Mesendoderm (in vitro differentiated cells): Measurements from ENCODE around the gene ERC2.

Experiments used
- DNase-seq: peaks from one replicate; pipeline ENCODE4 v3.0.0; 2013
- H2AK5ac ChIP-seq: 2 replicates; pipeline ENCODE4 v1.6.1; 2013; ENCODE audit warnings: low read length, inconsistent platforms
- H2BK120ac ChIP-seq: 2 replicates; pipeline ENCODE4 v1.6.1; 2013; ENCODE audit warnings: low read depth, mild to moderate bottlenecking, low read length, moderate library complexity, mixed read lengths
- H2BK15ac ChIP-seq: replicated peaks from 2 replicates; pipeline ENCODE4 v1.6.1; 2013; ENCODE audit warnings: low read depth, mild to moderate bottlenecking, moderate library complexity
- H2BK5ac ChIP-seq: 2 replicates; pipeline ENCODE4 v1.6.1; 2013; ENCODE audit warnings: low read length, inconsistent platforms
- H3K18ac ChIP-seq: 2 replicates; pipeline ENCODE4 v1.6.1; 2013; ENCODE audit warnings: mild to moderate bottlenecking, low read length, mixed read lengths
- H3K23ac ChIP-seq: one replicate; pipeline ENCODE4 v1.6.1; 2013; ENCODE audit warnings: low read length
- H3K27ac ChIP-seq: 2 replicates; pipeline ENCODE4 v1.5.1; 2013; ENCODE audit warnings: low read depth, mild to moderate bottlenecking, inconsistent platforms, low read length, moderate library complexity
- H3K27me3 ChIP-seq: 2 replicates; pipeline ENCODE4 v1.6.1; 2013; ENCODE audit warnings: low read length, control low read depth, mild to moderate bottlenecking, inconsistent platforms; ENCODE audit not compliant: insufficient read depth, poor library complexity
- H3K36me3 ChIP-seq: 2 replicates; pipeline ENCODE4 v1.6.1; 2013; ENCODE audit warnings: low read length, inconsistent platforms; ENCODE audit not compliant: control insufficient read depth, insufficient read depth
- H3K4ac ChIP-seq: one replicate; pipeline ENCODE4 v1.6.1; 2013; ENCODE audit warnings: low read depth, mild to moderate bottlenecking, low read length, moderate library complexity
- H3K4me1 ChIP-seq: 2 replicates; pipeline ENCODE4 v1.6.1; 2013; ENCODE audit warnings: low read depth, low read length, inconsistent platforms; ENCODE audit not compliant: control insufficient read depth
- H3K4me2 ChIP-seq: 2 replicates; pipeline ENCODE4 v1.6.1; 2013; ENCODE audit warnings: low read length
- H3K4me3 ChIP-seq: 2 replicates; pipeline ENCODE4 v1.5.1; 2013; ENCODE audit warnings: mild to moderate bottlenecking, low read length
- H3K56ac ChIP-seq: one replicate; pipeline ENCODE4 v1.6.1; 2013; ENCODE audit warnings: low read length
- H3K79me1 ChIP-seq: 2 replicates; pipeline ENCODE4 v1.6.1; 2013; ENCODE audit warnings: low read length, inconsistent platforms
- H3K79me2 ChIP-seq: 2 replicates; pipeline ENCODE4 v1.6.1; 2013; ENCODE audit warnings: mild to moderate bottlenecking, low read length; ENCODE audit not compliant: control insufficient read depth, insufficient read depth
- H3K9ac ChIP-seq: 2 replicates; pipeline ENCODE4 v1.6.1; 2013; ENCODE audit warnings: low read length, inconsistent platforms
- H4K5ac ChIP-seq: one replicate; pipeline ENCODE4 v1.6.1; 2013; ENCODE audit warnings: low read length
- H4K8ac ChIP-seq: one replicate; pipeline ENCODE4 v1.6.1; 2013; ENCODE audit warnings: low read depth, mild to moderate bottlenecking, control low read depth, low read length, moderate library complexity
- WGBS: extraction: QIAGEN DNeasy Blood & Tissue Kit; methylation state at CpG from one replicate; pipeline ENCODE4 v1.1.7; 2013; ENCODE audit warnings: low lambda C conversion rate, missing lambda C conversion rate; ENCODE audit not compliant: insufficient coverage; ENCODE audit errors: extremely low coverage; 5-methylcytosine and 5-hydroxymethylcytosine counted together

ERC2 gene

GRCh38 chr3:55555873-55556618, 912.2 kb downstream of the ERC2 start:
- Histone ChIP-seq H3K56ac (peak overlapping the region; percentile 65), H3K4me2 (no peak overlapping the region), H3K23ac (peak overlapping the region; percentile 85), H3K27ac (no peak overlapping the region), H3K4me3 (no peak overlapping the region), H3K36me3 (no peaks in the 10 kb centered on the region), H2BK5ac (no peak overlapping the region), H3K9ac (peak overlapping the region; percentile 17), H2BK120ac (peak overlapping the region; percentile 2), H4K8ac (no peak overlapping the region), H3K4ac (peak overlapping the region; percentile 75), H3K27me3 (no peaks in the 10 kb centered on the region), H3K79me1 (no peaks in the 10 kb centered on the region), H2AK5ac (no peak overlapping the region), H4K5ac (peak overlapping the region; percentile 66), H3K79me2 (no peaks in the 10 kb centered on the region), H2BK15ac (no peak overlapping the region), H3K4me1 (peaks cover 17% of the 10 kb centered on the region), H3K18ac (peak overlapping the region; percentile 62)
- no CpG with 5 or more reads among the region's 6 CpGs for WGBS
- peak; percentile 17 for DNase-seq

GRCh38 chr3:55554634-55555425, 913.4 kb downstream of the ERC2 start:
- peak overlapping the region; percentile 33 for H4K5ac ChIP-seq
- no peak overlapping the region for H2BK120ac ChIP-seq
- H3K4me3 ChIP-seq: no peak overlapping the region
- no peak overlapping the region for H3K4me2 ChIP-seq
- H3K18ac ChIP-seq: no peak overlapping the region
- peak overlapping the region; percentile 5 for H3K27ac ChIP-seq
- H3K23ac ChIP-seq: peak overlapping the region; percentile 15
- WGBS: no CpG with 5 or more reads among the region's 11 CpGs
- H3K4me1 ChIP-seq: peaks cover 17% of the 10 kb centered on the region
- H3K79me2 ChIP-seq: no peaks in the 10 kb centered on the region
- H2BK5ac ChIP-seq: no peak overlapping the region
- peak overlapping the region; percentile 67 for H3K56ac ChIP-seq
- H3K27me3 ChIP-seq: no peaks in the 10 kb centered on the region
- H2BK15ac ChIP-seq: no peak overlapping the region
- peak overlapping the region; percentile 39 for H3K9ac ChIP-seq
- H3K36me3 ChIP-seq: no peaks in the 10 kb centered on the region
- H2AK5ac ChIP-seq: no peak overlapping the region
- peak overlapping the region; percentile 58 for H3K4ac ChIP-seq
- peak; percentile 54 for DNase-seq
- H3K79me1 ChIP-seq: no peaks in the 10 kb centered on the region
- H4K8ac ChIP-seq: no peak overlapping the region

- Histone ChIP-seq H3K27me3 (no peaks in the 10 kb centered on the region), H3K4me1 (peaks cover 17% of the 10 kb centered on the region), H3K18ac (peak overlapping the region; percentile 65), H3K4ac (no peak overlapping the region), H2BK5ac (no peak overlapping the region), H2BK15ac (no peak overlapping the region), H3K56ac (no peak overlapping the region), H3K79me2 (no peaks in the 10 kb centered on the region), H2AK5ac (no peak overlapping the region), H3K4me2 (no peak overlapping the region), H3K27ac (no peak overlapping the region), H4K8ac (no peak overlapping the region), H3K9ac (no peak overlapping the region), H4K5ac (no peak overlapping the region), H2BK120ac (no peak overlapping the region), H3K36me3 (no peaks in the 10 kb centered on the region), H3K79me1 (no peaks in the 10 kb centered on the region), H3K23ac (no peak overlapping the region), H3K4me3 (no peak overlapping the region)
- WGBS: no CpG with 5 or more reads among the region's 3 CpGs
- no peak for DNase-seq
These were observed 916.6 kb downstream of the ERC2 start for GRCh38 chr3:55551644-55552043.

GRCh38 chr3:55549177-55549576, 919.1 kb downstream of the ERC2 start:
- H4K8ac ChIP-seq: no peak overlapping the region
- no peak overlapping the region for H3K27ac ChIP-seq
- no peak overlapping the region for H4K5ac ChIP-seq
- H3K36me3 ChIP-seq: no peaks in the 10 kb centered on the region
- DNase-seq: peak; percentile 51
- H2AK5ac ChIP-seq: no peak overlapping the region
- H3K4me3 ChIP-seq: no peak overlapping the region
- H3K56ac ChIP-seq: no peak overlapping the region
- H3K4ac ChIP-seq: no peak overlapping the region
- WGBS: no CpG with 5 or more reads among the region's 6 CpGs
- H3K23ac ChIP-seq: no peak overlapping the region
- H3K4me2 ChIP-seq: no peak overlapping the region
- no peak overlapping the region for H3K9ac ChIP-seq
- H2BK15ac ChIP-seq: no peak overlapping the region
- H3K27me3 ChIP-seq: no peaks in the 10 kb centered on the region
- H3K18ac ChIP-seq: no peak overlapping the region
- H2BK5ac ChIP-seq: no peak overlapping the region
- H3K4me1 ChIP-seq: peaks cover 7% of the 10 kb centered on the region
- H3K79me1 ChIP-seq: no peaks in the 10 kb centered on the region
- no peak overlapping the region for H2BK120ac ChIP-seq
- no peaks in the 10 kb centered on the region for H3K79me2 ChIP-seq

- H3K18ac ChIP-seq: no peak overlapping the region
- no peak overlapping the region for H2BK15ac ChIP-seq
- no peak overlapping the region for H2BK5ac ChIP-seq
- H4K8ac ChIP-seq: no peak overlapping the region
- no peak overlapping the region for H3K23ac ChIP-seq
- WGBS: no CpG with 5 or more reads among the region's 22 CpGs
- H4K5ac ChIP-seq: no peak overlapping the region
- H3K36me3 ChIP-seq: no peaks in the 10 kb centered on the region
- H3K27me3 ChIP-seq: no peaks in the 10 kb centered on the region
- H3K4me1 ChIP-seq: peaks cover 11% of the 10 kb centered on the region
- H3K9ac ChIP-seq: no peak overlapping the region
- no peak for DNase-seq
- no peak overlapping the region for H3K27ac ChIP-seq
- no peak overlapping the region for H3K4ac ChIP-seq
- no peaks in the 10 kb centered on the region for H3K79me2 ChIP-seq
- H3K4me2 ChIP-seq: no peak overlapping the region
- H3K79me1 ChIP-seq: no peaks in the 10 kb centered on the region
- H2BK120ac ChIP-seq: no peak overlapping the region
- no peak overlapping the region for H2AK5ac ChIP-seq
- H3K4me3 ChIP-seq: no peak overlapping the region
- H3K56ac ChIP-seq: no peak overlapping the region
These were observed 921.2 kb downstream of the ERC2 start for GRCh38 chr3:55546866-55547669.
